Effector memory CD8-positive, alpha-beta T cell (primary cell): ENCODE data around the gene AQP7.

Source experiments
- ATAC-seq: fragments of 150-1000 bp; cut with Tn5 transposase; replicated peaks from 2 replicates; pipeline ENCODE4 v1.10.0; 2021; ENCODE audit warnings: mild to moderate bottlenecking, moderate library complexity
- DNase-seq, 3 experiments: peaks; one replicate each; pipeline ENCODE4 v3.0.0; 2021
- H3K27ac Mint-ChIP-seq, 2 donors: one replicate each; pipeline ENCODE4 v1.8.0; 2022; ENCODE audit warnings: mild to moderate bottlenecking in 2 of 2, mixed read lengths in 2 of 2, moderate library complexity in 2 of 2
- H3K27me3 Mint-ChIP-seq, 2 donors: one replicate each; pipeline ENCODE4 v1.8.0; 2022; ENCODE audit warnings: mixed read lengths in 2 of 2
- H3K36me3 Mint-ChIP-seq: one replicate; pipeline ENCODE4 v1.8.0; 2022; ENCODE audit warnings: mild to moderate bottlenecking, moderate library complexity, mixed read lengths; ENCODE audit not compliant: insufficient read depth
- H3K4me1 Mint-ChIP-seq, 2 donors: one replicate each; pipeline ENCODE4 v1.8.0; 2022; ENCODE audit warnings: low read depth in 2 of 2, mixed read lengths in 2 of 2
- H3K4me3 Mint-ChIP-seq, 2 donors: one replicate each; pipeline ENCODE4 v1.8.0; 2022; ENCODE audit warnings: mild to moderate bottlenecking in 2 of 2, mixed read lengths in 2 of 2, moderate library complexity in 2 of 2
- H3K9me3 Mint-ChIP-seq, 2 donors: one replicate each; pipeline ENCODE4 v1.8.0; 2022; ENCODE audit warnings: mixed read lengths in 2 of 2

AQP7 gene

DNA sequence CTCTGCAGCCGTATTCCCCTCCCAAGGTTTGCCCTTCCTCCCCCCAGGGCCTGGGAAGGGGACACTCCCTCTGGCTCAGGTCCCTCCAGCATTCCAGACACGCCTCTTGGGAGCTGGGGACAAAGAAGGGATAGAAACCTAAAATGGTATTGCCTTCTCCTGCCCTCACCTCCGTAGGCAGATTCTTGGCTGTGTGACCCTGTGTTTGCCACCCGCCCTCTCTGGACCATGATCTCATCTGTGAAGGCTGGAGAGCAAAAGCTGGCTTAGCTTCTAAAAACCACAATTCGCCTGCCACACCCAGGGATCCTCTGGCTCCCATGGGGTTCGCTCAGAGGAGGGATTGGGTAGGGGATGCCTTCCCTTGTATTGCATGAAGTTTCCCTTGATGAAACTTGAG, 37.4 kb upstream of the AQP7 start:
- Mint-ChIP-seq H3K4me3 (no peak overlapping the region), H3K36me3 (peaks cover 43% of the 10 kb centered on the region), H3K27ac (peak overlapping the region in 1 of 2 donors; percentile 74), H3K27me3 (no peaks in the 10 kb centered on the region), H3K9me3 (no peaks in the 10 kb centered on the region), H3K4me1 (peaks cover 6 to 13% of the 10 kb centered on the region in 2 donors)
- DNase-seq, result no peak
- ATAC-seq, result no peak

DNA sequence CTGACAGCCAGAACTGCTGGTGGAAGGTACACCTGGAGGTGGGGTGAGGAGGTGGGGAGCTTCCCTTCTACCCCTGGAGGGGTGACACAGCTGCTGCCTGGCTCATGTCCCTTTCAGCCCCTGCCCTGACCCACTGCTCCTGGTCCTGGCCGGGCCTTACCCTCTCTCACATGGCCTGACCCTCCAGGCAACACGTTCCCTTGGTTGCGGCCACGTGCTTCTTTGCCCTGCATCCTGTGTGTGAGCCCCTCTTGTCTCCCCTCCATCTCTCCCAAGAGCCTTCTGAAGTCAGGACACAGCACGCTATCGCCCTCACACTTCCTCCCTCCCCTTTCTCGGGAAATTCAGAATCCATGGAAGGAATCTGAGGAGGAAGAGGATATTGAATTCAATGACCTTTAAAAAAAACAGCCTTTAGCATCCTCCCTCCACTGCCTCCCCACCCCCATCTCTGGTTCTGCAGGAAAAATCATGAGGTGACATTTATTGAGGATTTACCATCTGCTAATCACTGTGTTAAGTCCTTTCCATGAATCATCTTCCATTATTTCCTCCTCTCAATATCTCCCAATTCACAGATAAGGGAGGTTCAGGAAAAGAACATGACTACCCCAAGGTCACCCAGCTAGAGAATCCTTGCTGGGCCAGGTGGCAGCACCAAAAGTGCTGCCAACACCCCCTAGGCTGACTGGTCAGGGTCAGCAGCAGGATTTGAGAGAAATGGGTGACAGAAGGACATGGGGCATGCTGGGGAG, 36.7 kb upstream of the AQP7 start:
- DNase-seq, result no peak
- Mint-ChIP-seq H3K27me3 (no peaks in the 10 kb centered on the region), H3K9me3 (no peaks in the 10 kb centered on the region), H3K36me3 (peaks cover 37% of the 10 kb centered on the region), H3K4me1 (peaks cover 6 to 13% of the 10 kb centered on the region in 2 donors), H3K4me3 (peak overlapping the region in 1 of 2 donors; percentile 28), H3K27ac (peak overlapping the region in 1 of 2 donors; percentile 74)
- no peak for ATAC-seq

DNA sequence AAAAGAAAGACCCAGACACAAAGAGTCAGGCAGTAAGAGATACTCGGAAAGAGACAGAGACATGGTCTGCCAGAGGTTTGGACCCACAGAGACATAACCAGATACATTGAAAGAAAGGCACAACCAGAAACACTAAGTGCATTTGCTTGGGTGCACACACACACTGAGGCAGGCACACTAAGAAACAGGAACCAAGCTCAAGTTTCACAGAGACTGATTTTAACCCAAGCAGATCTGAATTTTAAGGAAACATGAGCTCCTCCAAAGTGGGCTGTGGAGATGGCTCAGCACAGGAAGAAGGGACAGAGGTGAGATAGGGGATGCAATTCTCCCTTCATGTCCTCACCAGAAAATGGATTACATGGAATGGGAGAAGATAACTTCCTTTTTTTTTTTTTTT, 35.5 kb upstream of the AQP7 start:
- no peak for ATAC-seq
- Mint-ChIP-seq H3K36me3 (peaks cover 28% of the 10 kb centered on the region), H3K27me3 (no peaks in the 10 kb centered on the region), H3K27ac (peak overlapping the region in 1 of 2 donors; percentile 5), H3K4me3 (no peak overlapping the region), H3K9me3 (no peaks in the 10 kb centered on the region), H3K4me1 (peaks cover 6 to 14% of the 10 kb centered on the region in 2 donors)
- DNase-seq, result no peak

DNA sequence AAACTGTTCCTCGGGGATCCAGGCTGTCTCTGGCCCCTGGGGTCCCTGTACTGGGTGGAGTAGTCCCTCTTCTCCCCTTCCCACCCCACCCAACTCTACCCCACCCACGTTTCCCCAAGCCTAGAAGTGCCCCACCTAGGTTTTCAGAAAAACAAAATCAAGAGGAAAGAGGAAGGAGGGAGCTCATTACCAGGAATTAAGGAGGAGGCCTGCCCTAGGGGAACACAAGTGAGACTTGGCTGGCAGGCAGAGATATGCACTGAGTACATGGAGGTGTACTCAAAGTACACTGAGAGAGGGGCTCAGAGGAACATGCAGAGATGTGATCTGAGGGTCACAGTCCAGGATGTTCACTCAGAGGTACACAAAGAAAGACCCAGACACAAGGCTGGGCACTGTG, 34.8 kb upstream of the AQP7 start:
- H3K4me1 Mint-ChIP-seq, result peaks cover 6 to 14% of the 10 kb centered on the region in 2 donors
- ATAC-seq (no peak), DNase-seq (no peak)
- no peak overlapping the region for H3K4me3 Mint-ChIP-seq
- peaks cover 22% of the 10 kb centered on the region for H3K36me3 Mint-ChIP-seq
- H3K27me3 Mint-ChIP-seq, result no peaks in the 10 kb centered on the region
- H3K27ac Mint-ChIP-seq, result no peak overlapping the region
- no peaks in the 10 kb centered on the region for H3K9me3 Mint-ChIP-seq

DNA sequence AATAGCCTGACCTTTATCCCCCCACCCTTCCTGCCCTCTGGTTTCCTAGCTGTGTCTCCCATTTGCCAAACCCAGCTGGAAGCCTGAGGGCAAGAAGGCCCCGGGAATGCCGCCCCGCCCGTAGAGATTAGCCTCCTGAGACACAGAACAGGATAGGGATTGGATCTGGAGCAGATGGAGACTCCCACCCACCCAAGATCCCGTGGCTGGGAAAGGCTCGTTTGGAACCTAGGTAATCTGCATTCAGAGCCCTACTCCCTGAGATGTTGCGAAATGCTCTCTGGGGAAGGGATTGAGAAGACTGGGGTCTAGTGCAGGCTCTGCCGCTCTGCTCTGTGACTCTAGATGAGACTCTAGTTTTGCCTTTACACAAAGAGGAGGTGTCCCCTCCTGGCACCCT, 34.1 kb upstream of the AQP7 start:
- Mint-ChIP-seq H3K9me3 (no peaks in the 10 kb centered on the region), H3K36me3 (peaks cover 14% of the 10 kb centered on the region), H3K27ac (no peak overlapping the region), H3K4me1 (peaks cover 6 to 14% of the 10 kb centered on the region in 2 donors), H3K27me3 (no peaks in the 10 kb centered on the region), H3K4me3 (no peak overlapping the region)
- no peak for ATAC-seq
- no peak for DNase-seq

DNA sequence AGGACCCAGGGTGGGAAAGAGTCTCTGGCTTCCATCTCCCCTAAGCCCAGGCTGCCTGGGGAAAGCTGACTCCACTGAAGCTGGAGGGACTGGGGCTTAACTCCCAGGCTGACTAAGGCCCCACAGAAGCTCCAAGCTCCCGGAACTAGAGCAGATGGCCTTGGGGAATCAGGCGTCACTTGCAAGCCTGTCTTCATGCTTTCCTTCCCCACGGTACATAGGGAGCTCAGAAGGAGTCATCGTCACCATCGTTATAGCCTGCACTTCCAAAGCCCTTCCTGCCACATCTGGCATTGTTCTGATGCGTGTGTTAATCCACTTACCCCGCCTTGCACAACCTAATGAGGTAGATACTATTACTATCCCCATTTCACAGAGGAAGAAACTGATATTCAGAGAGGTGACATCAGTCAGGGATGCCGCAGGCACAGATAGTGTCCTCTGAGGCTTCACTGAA, 33.5 kb upstream of the AQP7 start:
- ATAC-seq (no peak), DNase-seq (no peak)
- H3K4me3 Mint-ChIP-seq, result no peak overlapping the region

DNA sequence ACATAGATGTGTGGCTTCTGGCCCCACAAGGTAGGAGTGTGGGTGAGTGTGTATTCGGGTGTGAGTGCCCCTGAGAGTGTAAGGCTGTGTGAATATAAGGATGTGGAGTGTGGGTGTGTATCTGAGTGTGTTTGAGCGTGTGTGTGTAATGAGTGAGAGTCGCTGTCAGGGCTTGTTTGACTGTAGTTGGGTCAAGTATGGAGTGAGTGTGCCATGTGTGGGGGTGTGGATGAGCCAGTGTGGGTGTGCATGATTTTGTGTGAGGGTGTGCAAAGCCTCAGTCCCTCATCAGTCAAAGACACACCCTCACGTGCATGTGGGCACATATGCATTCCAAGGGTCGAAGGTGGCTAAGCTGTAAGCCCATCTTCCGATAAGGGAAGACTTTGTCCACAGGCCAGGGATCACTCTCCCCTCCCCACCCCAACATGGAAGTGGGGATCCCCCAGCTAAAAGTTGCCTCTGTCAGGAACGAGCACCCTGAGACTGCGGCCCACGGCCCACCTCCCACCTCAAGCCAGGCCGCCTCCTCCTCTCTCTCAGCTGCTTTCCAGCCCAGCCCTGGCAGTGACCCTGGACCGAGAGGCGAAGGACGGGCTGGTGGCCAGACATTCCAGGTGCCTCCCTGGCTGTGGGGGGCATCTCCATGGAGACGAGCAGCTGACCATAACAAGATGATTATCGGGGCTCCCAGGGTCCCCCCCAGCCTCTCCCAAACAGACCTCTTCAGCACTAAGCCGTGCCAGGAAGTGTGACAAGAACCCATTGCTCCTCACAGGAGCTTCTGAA, 32.1 kb upstream of the AQP7 start:
- no peak for ATAC-seq
- H3K9me3 Mint-ChIP-seq, result no peaks in the 10 kb centered on the region
- H3K36me3 Mint-ChIP-seq, result no peaks in the 10 kb centered on the region
- H3K27me3 Mint-ChIP-seq, result no peaks in the 10 kb centered on the region
- H3K4me1 Mint-ChIP-seq, result peaks cover 0 to 7% of the 10 kb centered on the region in 2 donors
- H3K4me3 Mint-ChIP-seq, result no peak overlapping the region
- peak overlapping the region in 1 of 2 donors; percentile 17 for H3K27ac Mint-ChIP-seq
- no peak for DNase-seq

More for the DNA sequence above, 33.5 kb upstream of the AQP7 start:
- Mint-ChIP-seq H3K27ac (no peak overlapping the region), H3K4me1 (peaks cover 6 to 12% of the 10 kb centered on the region in 2 donors), H3K27me3 (no peaks in the 10 kb centered on the region), H3K36me3 (peaks cover 10% of the 10 kb centered on the region), H3K9me3 (no peaks in the 10 kb centered on the region)

DNA sequence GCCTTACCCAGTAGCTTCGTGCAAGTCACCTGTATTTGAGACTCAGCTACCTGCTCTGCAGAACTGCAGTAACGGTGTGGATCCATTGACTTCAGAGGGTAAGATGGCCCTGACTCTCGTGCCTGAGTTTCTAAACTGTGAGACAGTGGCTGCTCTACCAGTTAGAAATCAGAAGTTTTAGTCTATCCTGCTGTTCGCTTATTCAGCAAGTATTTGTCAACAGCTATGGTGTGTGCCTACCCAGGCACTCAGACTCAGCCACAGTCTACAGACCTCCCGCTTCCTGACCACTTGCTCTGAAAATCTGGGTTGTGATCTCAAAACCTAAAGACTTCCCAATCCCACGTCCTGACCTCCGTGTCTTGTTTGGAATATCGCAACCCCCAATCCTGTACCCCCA, 31.5 kb upstream of the AQP7 start:
- H3K36me3 Mint-ChIP-seq, result no peaks in the 10 kb centered on the region

DNA sequence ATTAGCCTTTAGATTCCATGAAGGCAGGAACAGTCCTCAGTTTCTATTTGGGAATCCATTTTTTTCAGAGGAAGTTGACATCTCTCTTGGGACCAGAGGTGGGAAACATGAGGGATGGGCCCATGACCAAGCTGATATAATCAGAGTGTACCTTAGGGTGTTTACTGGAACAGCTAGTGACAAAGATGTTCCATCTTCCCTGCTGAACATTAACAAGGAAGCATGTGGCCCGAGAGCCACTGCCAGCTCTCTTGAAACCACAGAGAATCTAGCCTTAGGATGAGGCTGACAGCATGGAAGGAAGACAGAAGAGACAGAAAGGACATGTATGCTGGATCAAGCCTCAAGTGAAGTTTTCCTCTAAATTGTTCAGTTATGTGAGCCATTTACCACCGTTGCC, 29.1 kb upstream of the AQP7 start:
- no peaks in the 10 kb centered on the region for H3K9me3 Mint-ChIP-seq
- H3K27ac Mint-ChIP-seq, result no peak overlapping the region
- H3K36me3 Mint-ChIP-seq, result no peaks in the 10 kb centered on the region
- DNase-seq (no peak), ATAC-seq (no peak)
- H3K4me3 Mint-ChIP-seq, result no peak overlapping the region
- no peaks in the 10 kb centered on the region for H3K27me3 Mint-ChIP-seq
- H3K4me1 Mint-ChIP-seq, result peaks cover 0 to 9% of the 10 kb centered on the region in 2 donors

More for the DNA sequence above, 31.5 kb upstream of the AQP7 start:
- no peaks in the 10 kb centered on the region for H3K9me3 Mint-ChIP-seq
- DNase-seq (no peak), ATAC-seq (no peak)
- peak overlapping the region in 1 of 2 donors; percentile 17 for H3K27ac Mint-ChIP-seq
- H3K4me1 Mint-ChIP-seq, result peaks cover 0 to 8% of the 10 kb centered on the region in 2 donors
- H3K27me3 Mint-ChIP-seq, result no peaks in the 10 kb centered on the region
- H3K4me3 Mint-ChIP-seq, result no peak overlapping the region

DNA sequence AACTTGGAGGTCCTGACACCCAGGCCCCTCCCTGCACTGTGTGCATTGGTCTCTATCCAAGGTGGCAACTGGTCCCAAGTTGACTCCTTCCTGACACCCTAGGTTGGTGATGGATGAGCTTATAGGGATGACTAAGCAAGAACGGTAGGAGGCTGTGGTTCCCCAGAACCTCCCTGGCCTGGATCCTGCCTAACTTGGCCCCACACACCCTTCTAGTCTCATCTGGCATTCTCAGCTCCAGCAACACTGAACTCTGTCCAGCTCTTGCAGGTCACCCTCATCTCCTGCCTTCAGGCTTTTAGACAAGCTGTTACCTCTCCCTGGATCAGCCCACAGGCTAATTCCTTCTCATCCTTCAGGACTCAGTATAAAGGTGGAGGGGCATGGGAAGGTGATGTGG, 28.6 kb upstream of the AQP7 start:
- Mint-ChIP-seq H3K36me3 (no peaks in the 10 kb centered on the region), H3K4me1 (peaks cover 0 to 12% of the 10 kb centered on the region in 2 donors), H3K27ac (no peak overlapping the region), H3K9me3 (no peaks in the 10 kb centered on the region), H3K27me3 (no peaks in the 10 kb centered on the region), H3K4me3 (no peak overlapping the region)
- ATAC-seq (no peak), DNase-seq (no peak)

DNA sequence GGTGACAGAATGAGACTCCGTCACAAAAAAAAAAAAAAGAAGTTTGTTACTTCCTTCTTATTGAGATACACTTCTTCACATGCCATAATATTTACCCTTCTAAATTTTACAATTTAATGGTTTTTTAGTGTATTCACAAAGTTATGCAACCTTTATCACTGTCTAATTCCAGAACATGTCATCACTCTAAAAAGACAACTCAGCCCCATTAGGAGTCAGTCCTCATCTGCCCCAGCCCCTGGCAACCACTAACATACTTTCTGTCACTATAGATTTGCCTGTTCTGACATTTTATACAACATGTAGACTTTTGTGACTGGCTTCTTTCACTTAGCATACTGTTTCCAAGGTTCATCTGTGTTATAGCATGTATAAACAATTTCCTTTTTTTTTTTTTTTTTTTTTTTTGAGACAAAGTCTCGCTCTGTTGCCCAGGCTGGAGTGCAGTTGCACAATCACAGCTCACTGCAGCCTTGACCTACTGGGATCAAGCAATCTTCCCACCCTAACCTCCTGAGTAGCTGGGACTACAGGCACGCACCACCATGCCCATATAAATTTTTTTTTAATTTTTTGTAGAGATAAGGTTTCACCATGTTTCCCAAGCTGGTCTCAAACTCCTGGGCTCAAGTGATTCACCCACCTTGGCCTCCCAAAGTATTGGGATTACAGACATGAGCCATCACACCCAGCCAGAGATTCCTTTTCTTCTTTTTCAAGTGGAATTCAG, 27.1 kb upstream of the AQP7 start:
- Mint-ChIP-seq H3K27me3 (no peaks in the 10 kb centered on the region), H3K4me3 (no peak overlapping the region), H3K27ac (peak overlapping the region in 1 of 2 donors; percentile 15), H3K4me1 (peaks cover 0 to 14% of the 10 kb centered on the region in 2 donors), H3K9me3 (no peaks in the 10 kb centered on the region), H3K36me3 (no peaks in the 10 kb centered on the region)
- DNase-seq (no peak), ATAC-seq (no peak)

DNA sequence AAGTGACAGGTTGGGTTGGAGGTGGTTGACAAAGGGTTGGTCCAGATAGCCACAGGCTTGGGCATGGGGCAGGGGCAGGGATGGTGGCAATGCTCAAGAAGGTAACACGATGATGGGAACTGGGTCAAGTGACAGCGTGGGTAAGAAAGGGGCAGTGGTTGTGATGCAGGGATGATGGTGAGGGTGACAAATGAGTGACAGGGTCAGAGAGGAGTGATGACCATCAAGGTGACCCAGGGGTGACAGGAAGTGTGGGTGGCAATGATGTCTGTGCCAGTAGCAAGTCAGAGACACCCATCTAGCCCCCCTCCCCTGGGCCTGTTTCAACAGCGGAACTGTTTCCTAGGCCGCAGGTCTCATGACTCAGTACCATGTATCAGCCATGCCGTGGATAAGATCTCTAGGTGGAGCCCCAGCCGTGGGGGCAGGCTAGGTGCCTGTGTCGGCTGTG, 24.5 kb upstream of the AQP7 start:
- Mint-ChIP-seq H3K27ac (peak overlapping the region in 1 of 2 donors; percentile 42), H3K27me3 (no peaks in the 10 kb centered on the region), H3K4me3 (no peak overlapping the region), H3K36me3 (no peaks in the 10 kb centered on the region), H3K4me1 (peaks cover 0 to 10% of the 10 kb centered on the region in 2 donors), H3K9me3 (no peaks in the 10 kb centered on the region)
- peak in 2 of 3 experiments; percentile 63 to 69 for DNase-seq
- ATAC-seq, result peak; percentile 85

DNA sequence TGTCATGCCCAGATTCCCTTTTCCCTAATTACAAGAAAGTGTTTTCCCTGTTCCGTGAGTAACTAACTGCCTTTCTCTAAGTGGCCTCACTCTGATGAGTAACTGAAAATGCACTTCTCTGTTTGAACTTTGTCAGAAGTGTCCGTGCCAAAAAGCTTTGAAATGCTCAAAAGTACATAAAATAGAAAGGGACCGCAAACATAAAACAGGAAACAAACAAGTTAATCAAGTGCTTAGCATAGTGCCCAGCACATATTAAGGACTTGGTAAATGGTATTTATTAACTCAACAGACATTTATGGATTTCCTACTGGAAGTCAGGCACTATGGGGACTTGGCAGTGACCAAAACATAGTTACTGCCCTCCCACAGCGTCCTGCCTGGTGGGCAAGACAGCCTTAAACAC, 22.8 kb upstream of the AQP7 start:
- H3K36me3 Mint-ChIP-seq, result no peaks in the 10 kb centered on the region
- ATAC-seq, result no peak
- H3K27me3 Mint-ChIP-seq, result no peaks in the 10 kb centered on the region
- peaks cover 3 to 15% of the 10 kb centered on the region in 2 donors for H3K4me1 Mint-ChIP-seq
- no peak overlapping the region for H3K4me3 Mint-ChIP-seq
- no peaks in the 10 kb centered on the region for H3K9me3 Mint-ChIP-seq
- H3K27ac Mint-ChIP-seq, result peak overlapping the region in 1 of 2 donors; percentile 42
- DNase-seq, result no peak
